Right cardiac atrium (tissue), 5 donors: ENCODE measurements around the gene KCNC3. TPM values are rescaled to one million over a fixed set of nuclear protein-coding genes. Genes with fewer than 3 reads are reported as not detected.

Experiments
- ATAC-seq, 2 donors: fragments of 200-7000 bp; cut with Tn5 transposase; one replicate each; pipeline versions ENCODE4 v1.8.0 to v1.9.1; 2020; ENCODE audit warnings: moderate library complexity in 2 of 2, mild to moderate bottlenecking in 1 of 2
- DNase-seq, 3 donors: peaks; one replicate each; pipeline ENCODE4 v3.0.0-alpha.2; 2020
- H3K27ac ChIP-seq: one replicate; pipeline ENCODE4 v1.5.1; 2013; ENCODE audit warnings: mild to moderate bottlenecking, low read length, control low read depth, moderate library complexity
- H3K27me3 ChIP-seq: one replicate; pipeline ENCODE4 v1.6.1; 2013; ENCODE audit not compliant: control insufficient read depth, insufficient read depth
- H3K4me1 ChIP-seq: one replicate; pipeline ENCODE4 v1.6.1; 2013; ENCODE audit warnings: low read length; ENCODE audit not compliant: control insufficient read depth, insufficient read depth
- H3K4me3 ChIP-seq: one replicate; pipeline ENCODE4 v1.5.1; 2013; ENCODE audit warnings: low read length, control low read depth
- H3K9me3 ChIP-seq: one replicate; pipeline ENCODE4 v1.6.1; 2013; ENCODE audit warnings: low read length; ENCODE audit not compliant: control insufficient read depth
- WGBS: extraction: QIAGEN DNeasy Blood & Tissue Kit; methylation state at CpG from one replicate; pipeline ENCODE4 v1.1.7; 2013; 5-methylcytosine and 5-hydroxymethylcytosine counted together
- intact Hi-C, 4 donors: fragments of 100-400 bp; cut with DNase I; formaldehyde crosslinking; loops; one replicate each; pipeline versions ENCODE4 v1.11.0 to v1.14.0; 2022 to 2023
- polyA plus RNA-seq: library from polyadenylated mRNA; stranded (reverse); fragments of 200-250 nt; gene quantifications from one replicate; pipeline ENCODE4 v1.2.3, GENCODE V29; 2013
- total RNA-seq, 4 donors: library from RNA; stranded (reverse); fragmentation: NEBNext Ultra II Directional; extraction: Animal tissue kit (Norgen Biotek cat#: 25700); gene quantifications; one replicate each; pipeline ENCODE4 v1.2.1, GENCODE V29; 2021
- donor health status: healthy with polysubstance abuse.
- donor health status: DM: no; HTN: yes; CAD: no.
- donor health status: DM: no; HTN: no; CAD: no.
- donor health status: DM: no; HTN: yes; CAD: no; lungs with severe emphysema.
- donor health status: DM: yes; HTN: yes; CAD: no.

The KCNC3 gene
- total and polyA plus RNA-seq, 5 donors, result 3.0 to 6.1 (median 4.8) TPM

DNA sequence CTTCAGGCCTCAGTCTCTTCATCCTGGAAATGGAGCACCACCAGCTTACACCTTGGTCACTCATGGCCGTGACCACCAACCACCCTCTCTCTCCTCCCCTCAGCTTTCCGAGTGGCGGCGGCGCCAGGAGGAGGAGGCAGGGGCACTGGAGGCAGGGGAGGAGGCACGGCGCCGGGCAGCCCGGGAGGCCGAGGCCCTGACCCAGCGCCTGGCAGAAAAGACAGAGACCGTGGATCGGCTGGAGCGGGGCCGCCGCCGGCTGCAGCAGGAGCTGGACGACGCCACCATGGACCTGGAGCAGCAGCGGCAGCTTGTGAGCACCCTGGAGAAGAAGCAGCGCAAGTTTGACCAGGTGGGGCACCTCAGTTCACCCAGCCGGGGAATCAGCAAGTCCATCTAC lies 47.7 kb downstream of the KCNC3 start:
- no peak for ATAC-seq
- Histone ChIP-seq H3K4me3 (no peak overlapping the region), H3K4me1 (no peaks in the 10 kb centered on the region), H3K27ac (no peak overlapping the region), H3K9me3 (no peaks in the 10 kb centered on the region), H3K27me3 (no peaks in the 10 kb centered on the region)
- 93% methylated on average over 22 of the region's 22 CpGs for WGBS
- no peak for DNase-seq
- intact Hi-C loops, result no loop called here

- Histone ChIP-seq H3K4me3 (no peak overlapping the region), H3K4me1 (no peaks in the 10 kb centered on the region), H3K27me3 (no peaks in the 10 kb centered on the region), H3K9me3 (no peaks in the 10 kb centered on the region), H3K27ac (no peak overlapping the region)
- intact Hi-C loops, result no loop called here
- WGBS, result 62% methylated on average over 3 of the region's 3 CpGs
- DNase-seq (no peak), ATAC-seq (no peak)
Observed at GRCh38 chr19:50280983-50281382, 48.2 kb downstream of the KCNC3 start.

GRCh38 chr19:50280074-50280473 lies 49.1 kb downstream of the KCNC3 start:
- Histone ChIP-seq H3K4me1 (no peaks in the 10 kb centered on the region), H3K9me3 (no peaks in the 10 kb centered on the region), H3K27me3 (no peaks in the 10 kb centered on the region), H3K4me3 (no peak overlapping the region), H3K27ac (no peak overlapping the region)
- intact Hi-C loops, result no loop called here
- ATAC-seq (peak in 1 of 2 donors; percentile 38), DNase-seq (no peak)
- 79% methylated on average over 14 of the region's 14 CpGs for WGBS

DNA sequence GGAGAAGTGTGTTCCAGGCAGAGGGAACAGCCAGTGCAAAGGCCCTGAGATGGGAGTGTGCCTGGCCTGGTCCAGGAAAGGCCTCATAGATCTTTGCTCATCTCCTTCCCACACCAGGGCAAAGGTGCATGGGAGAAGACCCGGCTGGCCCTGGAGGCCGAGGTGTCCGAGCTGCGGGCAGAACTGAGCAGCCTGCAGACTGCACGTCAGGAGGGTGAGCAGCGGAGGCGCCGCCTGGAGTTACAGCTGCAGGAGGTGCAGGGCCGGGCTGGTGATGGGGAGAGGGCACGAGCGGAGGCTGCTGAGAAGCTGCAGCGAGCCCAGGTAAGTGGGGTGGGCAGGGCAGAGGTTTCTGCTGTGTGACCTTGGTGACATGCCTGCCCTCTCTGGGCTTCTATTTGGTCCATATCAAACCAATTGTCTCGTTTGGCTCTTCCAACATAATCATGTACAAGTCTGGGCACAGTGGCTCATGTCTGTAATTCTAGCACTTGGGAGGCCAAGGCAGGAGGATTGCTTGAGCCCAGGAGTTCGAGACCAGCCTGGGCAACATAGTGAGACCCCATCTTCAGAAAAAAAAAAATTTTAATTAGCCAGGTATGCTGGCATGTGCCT lies 51.1 kb downstream of the KCNC3 start:
- no peak for ATAC-seq
- 91% methylated on average over 14 of the region's 14 CpGs for WGBS
- no peak for DNase-seq
- no peaks in the 10 kb centered on the region for H3K9me3 ChIP-seq
- intact Hi-C loops, result no loop called here
- H3K4me3 ChIP-seq, result no peak overlapping the region
- H3K27me3 ChIP-seq, result no peaks in the 10 kb centered on the region
- no peak overlapping the region for H3K27ac ChIP-seq
- H3K4me1 ChIP-seq, result no peaks in the 10 kb centered on the region

DNA sequence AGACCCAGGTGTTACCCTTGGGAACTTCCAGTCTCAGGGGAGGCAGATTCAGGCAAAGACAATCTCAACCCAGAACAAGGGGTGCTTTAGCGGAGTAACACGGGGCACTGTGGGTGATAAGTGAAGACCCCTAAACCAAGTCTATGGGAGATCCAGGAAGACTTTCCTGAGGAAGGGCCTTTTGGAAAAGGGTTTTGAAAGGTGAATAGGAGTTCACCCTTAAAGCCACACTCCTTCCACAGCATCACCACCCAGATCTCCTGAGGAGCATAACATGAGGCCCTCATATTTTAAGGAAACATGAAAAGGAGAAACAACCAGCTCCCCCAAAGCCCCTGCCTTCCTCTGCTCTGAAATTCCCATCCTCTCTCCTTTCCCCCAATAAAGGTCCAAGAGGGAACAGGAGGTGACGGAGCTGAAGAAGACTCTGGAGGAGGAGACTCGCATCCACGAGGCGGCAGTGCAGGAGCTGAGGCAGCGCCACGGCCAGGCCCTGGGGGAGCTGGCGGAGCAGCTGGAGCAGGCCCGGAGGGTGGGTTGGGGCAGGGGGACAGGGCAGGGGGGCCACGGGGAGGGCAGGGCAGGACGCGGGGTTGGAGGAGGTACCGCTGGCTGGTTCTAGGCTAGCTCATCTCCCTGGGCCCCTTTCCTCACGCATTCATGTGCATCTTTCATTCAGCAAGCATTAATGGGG lies 52.7 kb downstream of the KCNC3 start:
- no peak overlapping the region for H3K27ac ChIP-seq
- H3K27me3 ChIP-seq, result no peaks in the 10 kb centered on the region
- no peak overlapping the region for H3K4me3 ChIP-seq
- H3K9me3 ChIP-seq, result no peaks in the 10 kb centered on the region
- no peaks in the 10 kb centered on the region for H3K4me1 ChIP-seq
- 84% methylated on average over 15 of the region's 15 CpGs for WGBS
- intact Hi-C loops, result no loop called here
- DNase-seq, result no peak
- ATAC-seq, result no peak

DNA sequence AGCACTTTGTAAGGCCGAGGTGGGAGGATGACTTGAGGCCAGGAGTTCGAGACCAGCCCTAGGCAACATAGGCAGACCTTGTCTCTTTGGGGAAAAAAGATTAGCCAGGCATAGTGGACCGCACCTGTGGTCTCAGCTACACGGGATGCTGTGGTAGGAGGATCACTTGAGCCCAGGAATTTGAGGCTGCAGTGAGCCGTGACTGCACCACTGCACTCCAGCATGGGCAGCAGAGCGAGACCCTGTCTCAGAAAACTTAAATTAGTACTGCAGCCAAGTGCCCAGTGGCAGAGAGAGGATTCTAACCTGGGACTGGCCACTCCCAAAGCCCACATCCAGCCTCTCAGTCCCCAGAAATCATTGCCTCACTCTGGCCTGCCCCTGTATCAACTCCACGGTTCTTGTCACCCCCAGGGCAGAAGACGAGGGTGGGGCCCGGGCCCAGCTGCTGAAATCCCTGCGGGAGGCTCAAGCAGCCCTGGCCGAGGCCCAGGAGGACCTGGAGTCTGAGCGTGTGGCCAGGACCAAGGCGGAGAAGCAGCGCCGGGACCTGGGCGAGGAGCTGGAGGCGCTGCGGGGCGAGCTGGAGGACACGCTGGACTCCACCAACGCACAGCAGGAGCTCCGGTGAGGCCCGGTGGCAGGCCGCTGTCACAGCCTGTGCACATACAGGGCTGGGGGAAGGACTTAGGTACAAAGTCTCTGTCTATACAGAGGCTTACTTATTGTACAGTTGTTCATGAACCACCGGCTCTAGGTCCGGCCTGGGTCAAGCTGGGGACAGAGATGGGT lies 53.4 kb downstream of the KCNC3 start:
- DNase-seq (no peak), ATAC-seq (no peak)
- H3K9me3 ChIP-seq, result no peaks in the 10 kb centered on the region
- intact Hi-C loops, result no loop called here
- H3K4me1 ChIP-seq, result no peaks in the 10 kb centered on the region
- no peaks in the 10 kb centered on the region for H3K27me3 ChIP-seq
- H3K27ac ChIP-seq, result no peak overlapping the region
- 76% methylated on average over 26 of the region's 26 CpGs for WGBS
- no peak overlapping the region for H3K4me3 ChIP-seq

- H3K27ac ChIP-seq, result no peak overlapping the region
Observed at GRCh38 chr19:50273821-50274220, 55.4 kb downstream of the KCNC3 start.

DNA sequence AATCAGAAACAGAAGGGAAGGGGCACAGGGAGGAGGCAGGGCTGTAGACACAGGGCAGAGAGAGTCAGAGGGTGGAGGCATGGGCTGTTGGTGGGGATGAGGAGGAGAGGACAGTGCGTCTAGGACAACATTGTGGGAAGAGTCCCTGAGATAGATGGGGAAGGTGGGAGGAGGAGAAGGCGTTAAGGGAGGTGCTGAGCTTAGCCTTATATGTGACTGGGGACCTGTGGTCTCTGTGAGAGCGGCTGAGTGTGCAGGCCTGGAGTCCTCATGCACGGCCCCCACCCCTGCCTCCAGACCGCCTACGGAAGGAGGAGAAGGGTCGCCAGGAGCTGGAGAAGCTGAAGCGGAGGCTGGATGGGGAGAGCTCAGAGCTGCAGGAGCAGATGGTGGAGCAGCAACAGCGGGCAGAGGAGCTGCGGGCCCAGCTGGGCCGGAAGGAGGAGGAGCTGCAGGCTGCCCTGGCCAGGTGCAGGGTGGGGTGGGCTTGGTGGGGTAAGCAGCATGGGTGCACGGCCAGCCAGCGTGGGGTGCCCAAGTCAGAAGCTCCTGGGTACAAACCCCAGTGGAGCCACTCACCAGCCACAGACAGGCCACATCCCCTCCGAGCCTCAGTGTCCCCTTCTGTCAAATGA lies 56.8 kb downstream of the KCNC3 start:
- Histone ChIP-seq H3K9me3 (no peaks in the 10 kb centered on the region), H3K4me3 (no peak overlapping the region), H3K4me1 (no peaks in the 10 kb centered on the region), H3K27me3 (no peaks in the 10 kb centered on the region), H3K27ac (no peak overlapping the region)
- DNase-seq, result no peak
- intact Hi-C loops, result no loop called here
- 78% methylated on average over 14 of the region's 14 CpGs for WGBS
- ATAC-seq, result peak in 1 of 2 donors; percentile 15

More at GRCh38 chr19:50273821-50274220, 55.4 kb downstream of the KCNC3 start:
- Histone ChIP-seq H3K4me3 (no peak overlapping the region), H3K4me1 (no peaks in the 10 kb centered on the region), H3K9me3 (no peaks in the 10 kb centered on the region), H3K27me3 (no peaks in the 10 kb centered on the region)
- DNase-seq, result no peak
- intact Hi-C loops, result no loop called here
- WGBS, result 91% methylated on average over 7 of the region's 7 CpGs
- ATAC-seq, result no peak

GRCh38 chr19:50269653-50270052 lies 59.5 kb downstream of the KCNC3 start:
- ATAC-seq, result no peak
- 37% methylated on average over 2 of the region's 2 CpGs for WGBS

DNA sequence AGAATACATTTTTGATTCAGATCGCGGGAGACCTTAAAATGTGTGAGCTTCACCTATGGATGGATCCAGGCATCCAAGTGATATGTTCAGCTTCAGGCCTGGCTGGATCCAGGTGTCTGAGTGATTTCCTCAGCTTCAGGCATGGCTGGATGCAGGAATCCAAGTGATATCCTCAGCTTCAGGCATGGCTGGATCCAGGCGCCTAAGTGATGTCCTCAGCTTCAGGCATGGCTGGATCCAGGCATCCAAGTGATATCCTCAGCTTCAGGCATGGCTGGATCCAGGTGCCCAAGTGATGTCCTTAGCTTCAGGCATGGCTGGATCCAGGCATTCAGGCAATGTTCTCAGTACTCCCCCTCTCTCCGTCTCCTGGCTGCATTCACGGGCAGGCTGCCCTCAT lies 60.7 kb downstream of the KCNC3 start:
- intact Hi-C loops, result no loop called here
- no peaks in the 10 kb centered on the region for H3K27me3 ChIP-seq
- no peak overlapping the region for H3K27ac ChIP-seq
- H3K4me1 ChIP-seq, result no peaks in the 10 kb centered on the region
- 92% methylated on average over 5 of the region's 5 CpGs for WGBS
- DNase-seq (no peak), ATAC-seq (no peak)
- H3K9me3 ChIP-seq, result no peaks in the 10 kb centered on the region
- no peak overlapping the region for H3K4me3 ChIP-seq

More at GRCh38 chr19:50269653-50270052, 59.5 kb downstream of the KCNC3 start:
- Histone ChIP-seq H3K9me3 (no peaks in the 10 kb centered on the region), H3K27me3 (no peaks in the 10 kb centered on the region), H3K4me3 (no peak overlapping the region), H3K27ac (no peak overlapping the region), H3K4me1 (no peaks in the 10 kb centered on the region)
- intact Hi-C loops, result no loop called here
- DNase-seq, result no peak

GRCh38 chr19:50268041-50268440 lies 61.1 kb downstream of the KCNC3 start:
- 72% methylated on average over 13 of the region's 13 CpGs for whole genome bisulfite sequencing
- intact Hi-C loops, result no loop called here
- no peak for ATAC-seq
- Histone ChIP-seq H3K4me1 (no peaks in the 10 kb centered on the region), H3K27ac (no peak overlapping the region), H3K9me3 (no peaks in the 10 kb centered on the region), H3K27me3 (no peaks in the 10 kb centered on the region), H3K4me3 (no peak overlapping the region)
- no peak for DNase-seq
